Esophagus muscularis mucosa (tissue), 4 donors: ENCODE data around the gene TMEM169. TPM values are rescaled to one million over a fixed set of nuclear protein-coding genes. Genes with fewer than 3 reads are reported as not detected.
A peak's percentile ranks its signal among the peaks of the same experiment; 100 is the strongest.

ENCODE experiments used
- DNase-seq: peaks from one replicate; pipeline ENCODE4 v3.0.0-alpha.2; 2017; ENCODE audit errors: extremely low spot score
- H3K27ac ChIP-seq, 4 donors: fragments of 200-600 bp; sonication (generic); replicated peaks in 1 of 4; 1 replicate in 3 of 4; 2 replicates in 1 of 4; pipeline ENCODE4 v1.5.1; 2016 to 2019; ENCODE audit warnings: mild to moderate bottlenecking in 1 of 4
- H3K27me3 ChIP-seq, 4 donors: fragments of 200-600 bp; sonication (generic); one replicate each; pipeline versions ENCODE4 v1.5.1 to v1.6.0; 2016 to 2019
- H3K36me3 ChIP-seq, 4 donors: fragments of 200-600 bp; sonication (generic); one replicate each; pipeline ENCODE4 v1.5.1; 2016 to 2019
- H3K4me1 ChIP-seq, 4 donors: fragments of 200-600 bp; sonication (generic); one replicate each; pipeline ENCODE4 v1.5.1; 2016 to 2019
- H3K4me3 ChIP-seq, 4 donors: fragments of 200-600 bp; sonication (generic); 1 replicate in 2 of 4; 2 replicates in 2 of 4; pipeline ENCODE4 v1.5.1; 2016 to 2019; ENCODE audit warnings: mild to moderate bottlenecking in 4 of 4, moderate library complexity in 1 of 4
- H3K9me3 ChIP-seq, 4 donors: fragments of 200-600 bp; sonication (generic); 1 replicate in 3 of 4; 2 replicates in 1 of 4; pipeline ENCODE4 v1.5.1; 2016 to 2019
- EP300 ChIP-seq: sonication (generic); formaldehyde crosslinking; IDR thresholded peaks from one replicate; pipeline ENCODE4 v1.6.1; 2017; ENCODE audit warnings: antibody characterized with exemption
- POLR2A ChIP-seq: fragments of 450-650 bp; IDR thresholded peaks from one replicate; pipeline ENCODE4 v1.6.1; 2017; ENCODE audit warnings: antibody characterized with exemption, moderate library complexity, mild to moderate bottlenecking, low read depth
- POLR2AphosphoS5 ChIP-seq, 2 donors: sonication (generic); formaldehyde crosslinking; IDR thresholded peaks; one replicate each; pipeline ENCODE4 v1.6.1; 2017; ENCODE audit warnings: antibody characterized with exemption in 2 of 2
- WGBS: methylation state at CpG from one replicate; pipeline ENCODE4 v1.1.5; 2018; 5-methylcytosine and 5-hydroxymethylcytosine counted together
- intact Hi-C: fragments of 100-400 bp; cut with DNase I; formaldehyde crosslinking; loops from one replicate; pipeline ENCODE4 v1.15.1; 2023
- total RNA-seq, 4 donors: library from RNA; depleted of rRNA; stranded (reverse); fragments of >200 nt; gene quantifications; one replicate each; pipeline versions ENCODE4 v1.1.0 to v1.2.1, GENCODE V29; 2016
- TF ChIP-seq, protein P1 (sequence below), 3 experiments: fragments of 200-600 bp in 2 of 3; fragments of 450-650 bp in 1 of 3; sonication (generic) in 2 of 3; IDR thresholded peaks; one replicate each; pipeline ENCODE4 v1.5.1; 2017 to 2019; ENCODE audit warnings: antibody characterized with exemption in 3 of 3, mild to moderate bottlenecking in 2 of 3, moderate library complexity in 1 of 3

TMEM169 gene
- total RNA-seq, 4 donors from 2014 or later, result under 0.01 to 0.75 (median 0.51) TPM

DNA sequence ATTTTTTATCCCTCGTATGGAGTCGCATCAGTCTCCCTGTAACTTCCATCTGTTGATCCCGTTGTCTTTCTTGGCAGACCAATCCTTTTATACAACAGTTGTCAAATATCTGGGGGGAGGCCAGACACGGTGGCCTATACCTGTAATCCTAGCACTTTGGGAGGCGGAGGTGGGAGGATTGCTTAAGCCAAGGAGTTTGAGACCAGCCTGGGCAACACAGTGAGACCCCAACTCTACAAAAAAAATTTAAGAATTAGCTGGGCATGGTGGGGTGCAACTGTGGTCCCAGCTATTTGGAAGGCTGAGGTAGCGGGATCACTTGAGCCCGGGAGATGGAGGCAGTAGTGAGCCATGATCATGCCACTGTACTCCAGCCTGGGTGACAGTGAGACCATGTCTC lies 29.4 kb downstream of the TMEM169 start:
- Histone ChIP-seq H3K9me3 (no peaks in the 10 kb centered on the region), H3K36me3 (peaks cover 0 to 42% (median 28%) of the 10 kb centered on the region in 4 donors), H3K27ac (no peak overlapping the region), H3K27me3 (peaks cover 0 to 8% (median 0%) of the 10 kb centered on the region in 4 donors), H3K4me3 (no peak overlapping the region), H3K4me1 (peaks cover 41 to 63% (median 49%) of the 10 kb centered on the region in 4 donors)
- intact Hi-C loops, result no loop called here
- no peak for DNase-seq
- TF ChIP-seq EP300 (no peak), POLR2AphosphoS5 (IDR thresholded peaks at IDR 0.05) (no peak), POLR2A (no peak)
- TF ChIP-seq, protein P1, sequence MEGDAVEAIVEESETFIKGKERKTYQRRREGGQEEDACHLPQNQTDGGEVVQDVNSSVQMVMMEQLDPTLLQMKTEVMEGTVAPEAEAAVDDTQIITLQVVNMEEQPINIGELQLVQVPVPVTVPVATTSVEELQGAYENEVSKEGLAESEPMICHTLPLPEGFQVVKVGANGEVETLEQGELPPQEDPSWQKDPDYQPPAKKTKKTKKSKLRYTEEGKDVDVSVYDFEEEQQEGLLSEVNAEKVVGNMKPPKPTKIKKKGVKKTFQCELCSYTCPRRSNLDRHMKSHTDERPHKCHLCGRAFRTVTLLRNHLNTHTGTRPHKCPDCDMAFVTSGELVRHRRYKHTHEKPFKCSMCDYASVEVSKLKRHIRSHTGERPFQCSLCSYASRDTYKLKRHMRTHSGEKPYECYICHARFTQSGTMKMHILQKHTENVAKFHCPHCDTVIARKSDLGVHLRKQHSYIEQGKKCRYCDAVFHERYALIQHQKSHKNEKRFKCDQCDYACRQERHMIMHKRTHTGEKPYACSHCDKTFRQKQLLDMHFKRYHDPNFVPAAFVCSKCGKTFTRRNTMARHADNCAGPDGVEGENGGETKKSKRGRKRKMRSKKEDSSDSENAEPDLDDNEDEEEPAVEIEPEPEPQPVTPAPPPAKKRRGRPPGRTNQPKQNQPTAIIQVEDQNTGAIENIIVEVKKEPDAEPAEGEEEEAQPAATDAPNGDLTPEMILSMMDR (IDR thresholded peaks at IDR 0.05), result no peak
- 81% methylated on average over 7 of the region's 7 CpGs for WGBS

DNA sequence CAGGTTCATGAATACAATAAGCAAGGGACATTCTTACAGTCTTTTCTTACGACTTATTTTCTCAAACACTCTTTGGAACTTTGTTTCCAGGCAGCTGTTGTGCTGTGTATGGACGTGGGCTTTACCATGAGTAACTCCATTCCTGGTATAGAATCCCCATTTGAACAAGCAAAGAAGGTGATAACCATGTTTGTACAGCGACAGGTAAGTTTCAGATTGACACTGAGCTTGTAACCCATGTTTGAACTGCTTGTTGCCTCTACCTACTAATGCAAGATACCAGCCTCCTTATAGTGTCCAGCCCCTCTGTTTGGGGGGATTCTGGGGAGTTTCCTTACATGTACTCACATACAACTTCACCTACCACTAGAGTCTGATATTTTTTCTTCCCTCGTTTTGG lies 31.2 kb downstream of the TMEM169 start:
- H3K27me3 ChIP-seq, result no peaks in the 10 kb centered on the region
- no peak overlapping the region for H3K4me3 ChIP-seq
- intact Hi-C loops, result no loop called here
- H3K9me3 ChIP-seq, result no peaks in the 10 kb centered on the region
- no peak overlapping the region for H3K27ac ChIP-seq
- 75% methylated on average over 4 of the region's 4 CpGs for WGBS
- TF ChIP-seq, protein P1 (IDR thresholded peaks at IDR 0.05), result no peak
- TF ChIP-seq EP300 (no peak), POLR2A (no peak), POLR2AphosphoS5 (IDR thresholded peaks at IDR 0.05) (no peak)
- peaks cover 45 to 71% (median 60%) of the 10 kb centered on the region in 4 donors for H3K4me1 ChIP-seq
- H3K36me3 ChIP-seq, result peaks cover 0 to 55% (median 40%) of the 10 kb centered on the region in 4 donors
- DNase-seq, result no peak

DNA sequence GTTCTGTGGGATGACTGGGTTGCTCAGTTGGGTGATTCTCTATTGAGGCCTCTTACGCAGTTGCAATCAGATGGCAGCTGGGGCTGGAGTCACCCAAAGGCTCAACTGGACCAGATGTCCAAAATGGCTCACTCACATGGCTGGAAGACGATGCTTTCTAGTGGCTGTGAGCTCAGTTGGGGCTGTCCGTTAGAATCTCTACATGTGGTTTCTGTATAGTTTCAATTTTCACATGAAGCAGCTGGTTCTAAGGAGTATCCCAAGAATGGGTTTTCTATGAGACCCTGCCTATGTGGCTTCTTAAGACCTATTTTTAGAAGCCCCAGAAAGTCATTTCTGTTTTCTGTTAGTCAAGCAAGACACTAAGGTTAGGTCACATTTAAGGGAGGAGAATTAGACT lies 31.9 kb downstream of the TMEM169 start:
- Histone ChIP-seq H3K27me3 (no peaks in the 10 kb centered on the region), H3K4me3 (no peak overlapping the region), H3K4me1 (peaks cover 40 to 71% (median 63%) of the 10 kb centered on the region in 4 donors), H3K36me3 (peaks cover 0 to 61% (median 45%) of the 10 kb centered on the region in 4 donors), H3K27ac (no peak overlapping the region), H3K9me3 (no peaks in the 10 kb centered on the region)
- intact Hi-C loops, result no loop called here
- no peak for DNase-seq
- TF ChIP-seq EP300, result no peak
- no peak for TF ChIP-seq POLR2A
- no peak for TF ChIP-seq POLR2AphosphoS5 (IDR thresholded peaks at IDR 0.05)
- TF ChIP-seq, protein P1 (IDR thresholded peaks at IDR 0.05), result no peak
- WGBS, result 93% methylated on average over 3 of the region's 3 CpGs

DNA sequence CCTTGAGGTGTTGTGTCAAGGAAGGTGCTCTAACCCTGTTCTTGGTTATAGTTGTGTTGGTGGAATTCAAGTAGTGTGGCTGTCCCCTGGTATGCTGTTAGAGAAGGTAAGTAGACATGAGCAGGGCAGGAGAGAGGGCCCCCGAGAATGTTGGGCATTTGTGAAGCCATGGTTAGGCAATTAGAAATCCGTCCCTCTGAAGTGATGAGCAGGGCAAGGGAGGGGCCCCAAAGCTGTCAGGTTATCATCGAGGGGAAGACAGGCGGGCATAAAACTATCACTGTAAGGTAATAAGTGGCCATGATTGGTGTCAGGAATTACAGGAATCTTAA lies 32.6 kb downstream of the TMEM169 start:
- TF ChIP-seq POLR2AphosphoS5 (IDR thresholded peaks at IDR 0.05) (no peak), POLR2A (no peak), EP300 (no peak)
- TF ChIP-seq, protein P1 (IDR thresholded peaks at IDR 0.05), result no peak
- DNase-seq, result no peak
- Histone ChIP-seq H3K27me3 (no peaks in the 10 kb centered on the region), H3K4me1 (peaks cover 40 to 78% (median 67%) of the 10 kb centered on the region in 4 donors), H3K27ac (peak overlapping the region; percentile 65 to 81 (median 78)), H3K4me3 (peak overlapping the region in 2 of 4 donors; percentile 57 to 60), H3K9me3 (no peaks in the 10 kb centered on the region), H3K36me3 (peaks cover 3 to 69% (median 49%) of the 10 kb centered on the region in 4 donors)
- intact Hi-C loops, result no loop called here
- WGBS, result 32% methylated on average over 4 of the region's 4 CpGs
